ENCODE measurements around the gene LYRM2. TPM values are rescaled to one million over a fixed set of nuclear protein-coding genes. Genes with fewer than 3 reads are reported as not detected.

Gene LYRM2
- total RNA-seq, 1 experiment from 2014 or later = 39.4 TPM

DNA sequence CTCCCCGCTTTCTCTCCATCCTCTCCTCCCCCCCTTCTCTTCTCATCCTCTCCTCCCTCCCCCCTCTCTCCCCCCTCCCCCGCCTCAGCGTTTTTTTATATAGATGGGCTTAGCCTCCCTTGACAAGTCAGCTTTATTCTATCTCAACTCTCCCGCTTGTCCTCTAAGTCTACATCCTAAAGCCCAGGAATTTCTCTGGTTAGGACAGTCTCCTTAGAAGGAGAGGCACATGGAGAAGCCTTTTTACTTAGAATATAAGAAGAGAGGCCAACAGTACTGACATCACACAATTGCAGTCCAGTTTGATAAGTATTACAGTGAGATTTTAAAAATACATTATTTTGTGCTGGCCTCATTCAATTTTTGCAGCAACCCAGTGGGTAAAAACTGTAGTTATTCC is 83.5 kb downstream of the LYRM2 start:
- H3K9me3 ChIP-seq (ENCODE audit: control insufficient read depth, insufficient read depth, low read depth, low read length) = no peaks in the 10 kb centered on the region
- no peak for ATAC-seq
- in situ Hi-C loops (cut with HindIII; ENCODE audit: low pct_unique_long_range_greater_than_20kb, low sequenced_read_pairs) (no loop called here), intact Hi-C loops (cut with micrococcal nuclease; ENCODE audit: unreplicated experiment) (no loop called here)
- no peak for DNase-seq (ENCODE audit: low read depth, low spot score)
- peaks cover 10% of the 10 kb centered on the region for H3K27me3 ChIP-seq (ENCODE audit: control insufficient read depth, insufficient read depth, low read length)
- POLR2A ChIA-PET = no interaction called here
- CTCF ChIA-PET = no interaction called here
- H3K4me1 ChIP-seq (ENCODE audit: control insufficient read depth, insufficient read depth, low read length) = no peaks in the 10 kb centered on the region
- no peaks in the 10 kb centered on the region for H3K36me3 ChIP-seq (ENCODE audit: control insufficient read depth, insufficient read depth, low read length)
- no peak overlapping the region for H3K27ac ChIP-seq (ENCODE audit: low read length)
- BruUV-seq (replicated peaks) = no TSS peak
- no peak overlapping the region for H3K4me3 ChIP-seq (ENCODE audit: low read depth in 2 of 2, low read length in 2 of 2)
- TF ChIP-seq, protein P1, sequence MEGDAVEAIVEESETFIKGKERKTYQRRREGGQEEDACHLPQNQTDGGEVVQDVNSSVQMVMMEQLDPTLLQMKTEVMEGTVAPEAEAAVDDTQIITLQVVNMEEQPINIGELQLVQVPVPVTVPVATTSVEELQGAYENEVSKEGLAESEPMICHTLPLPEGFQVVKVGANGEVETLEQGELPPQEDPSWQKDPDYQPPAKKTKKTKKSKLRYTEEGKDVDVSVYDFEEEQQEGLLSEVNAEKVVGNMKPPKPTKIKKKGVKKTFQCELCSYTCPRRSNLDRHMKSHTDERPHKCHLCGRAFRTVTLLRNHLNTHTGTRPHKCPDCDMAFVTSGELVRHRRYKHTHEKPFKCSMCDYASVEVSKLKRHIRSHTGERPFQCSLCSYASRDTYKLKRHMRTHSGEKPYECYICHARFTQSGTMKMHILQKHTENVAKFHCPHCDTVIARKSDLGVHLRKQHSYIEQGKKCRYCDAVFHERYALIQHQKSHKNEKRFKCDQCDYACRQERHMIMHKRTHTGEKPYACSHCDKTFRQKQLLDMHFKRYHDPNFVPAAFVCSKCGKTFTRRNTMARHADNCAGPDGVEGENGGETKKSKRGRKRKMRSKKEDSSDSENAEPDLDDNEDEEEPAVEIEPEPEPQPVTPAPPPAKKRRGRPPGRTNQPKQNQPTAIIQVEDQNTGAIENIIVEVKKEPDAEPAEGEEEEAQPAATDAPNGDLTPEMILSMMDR (IDR thresholded peaks at IDR 0.05) = no peak
- TF ChIP-seq TCF7L2 (IDR thresholded peaks at IDR 0.05; ENCODE audit: low read depth, low read length) = no peak
- TF ChIP-seq, protein P2, sequence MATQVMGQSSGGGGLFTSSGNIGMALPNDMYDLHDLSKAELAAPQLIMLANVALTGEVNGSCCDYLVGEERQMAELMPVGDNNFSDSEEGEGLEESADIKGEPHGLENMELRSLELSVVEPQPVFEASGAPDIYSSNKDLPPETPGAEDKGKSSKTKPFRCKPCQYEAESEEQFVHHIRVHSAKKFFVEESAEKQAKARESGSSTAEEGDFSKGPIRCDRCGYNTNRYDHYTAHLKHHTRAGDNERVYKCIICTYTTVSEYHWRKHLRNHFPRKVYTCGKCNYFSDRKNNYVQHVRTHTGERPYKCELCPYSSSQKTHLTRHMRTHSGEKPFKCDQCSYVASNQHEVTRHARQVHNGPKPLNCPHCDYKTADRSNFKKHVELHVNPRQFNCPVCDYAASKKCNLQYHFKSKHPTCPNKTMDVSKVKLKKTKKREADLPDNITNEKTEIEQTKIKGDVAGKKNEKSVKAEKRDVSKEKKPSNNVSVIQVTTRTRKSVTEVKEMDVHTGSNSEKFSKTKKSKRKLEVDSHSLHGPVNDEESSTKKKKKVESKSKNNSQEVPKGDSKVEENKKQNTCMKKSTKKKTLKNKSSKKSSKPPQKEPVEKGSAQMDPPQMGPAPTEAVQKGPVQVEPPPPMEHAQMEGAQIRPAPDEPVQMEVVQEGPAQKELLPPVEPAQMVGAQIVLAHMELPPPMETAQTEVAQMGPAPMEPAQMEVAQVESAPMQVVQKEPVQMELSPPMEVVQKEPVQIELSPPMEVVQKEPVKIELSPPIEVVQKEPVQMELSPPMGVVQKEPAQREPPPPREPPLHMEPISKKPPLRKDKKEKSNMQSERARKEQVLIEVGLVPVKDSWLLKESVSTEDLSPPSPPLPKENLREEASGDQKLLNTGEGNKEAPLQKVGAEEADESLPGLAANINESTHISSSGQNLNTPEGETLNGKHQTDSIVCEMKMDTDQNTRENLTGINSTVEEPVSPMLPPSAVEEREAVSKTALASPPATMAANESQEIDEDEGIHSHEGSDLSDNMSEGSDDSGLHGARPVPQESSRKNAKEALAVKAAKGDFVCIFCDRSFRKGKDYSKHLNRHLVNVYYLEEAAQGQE (IDR thresholded peaks at IDR 0.05; ENCODE audit: insufficient read depth in 1 of 2, low read depth in 2 of 2, low read length in 1 of 2) = no peak
- no peak for TF ChIP-seq SIN3A (IDR thresholded peaks at IDR 0.05; ENCODE audit: borderline replicate concordance, insufficient read depth, low read depth, low read length)
- TF ChIP-seq POLR2AphosphoS5 (IDR thresholded peaks at IDR 0.05; ENCODE audit: low read depth, low read length) = no peak

DNA sequence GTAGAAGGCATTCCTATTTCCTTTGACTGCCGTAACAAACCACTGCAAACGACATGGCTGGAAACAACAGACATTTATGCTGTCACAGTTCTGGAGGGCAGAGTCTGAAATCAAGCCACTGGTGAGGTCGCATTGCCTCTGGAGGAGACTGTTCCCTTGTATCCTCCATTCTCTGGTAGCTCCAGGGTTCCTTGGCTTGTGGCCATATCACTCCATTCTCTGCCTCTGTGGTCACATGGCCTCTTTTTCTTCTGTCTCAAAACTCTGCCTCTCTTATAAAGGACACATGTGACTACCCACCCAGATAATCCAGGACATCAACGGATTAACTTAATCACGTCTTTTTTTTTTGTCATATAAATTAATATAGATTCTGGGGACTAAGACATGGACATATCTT is 84.4 kb downstream of the LYRM2 start:
- ChIA-PET POLR2A (no interaction called here), CTCF (no interaction called here)
- no TSS peak for BruUV-seq (replicated peaks)
- ATAC-seq (no peak), DNase-seq (ENCODE audit: low read depth, low spot score) (no peak)
- Histone ChIP-seq H3K9me3 (ENCODE audit: control insufficient read depth, insufficient read depth, low read depth, low read length) (no peaks in the 10 kb centered on the region), H3K36me3 (ENCODE audit: control insufficient read depth, insufficient read depth, low read length) (no peaks in the 10 kb centered on the region), H3K4me3 (ENCODE audit: low read depth in 2 of 2, low read length in 2 of 2) (no peak overlapping the region), H3K27me3 (ENCODE audit: control insufficient read depth, insufficient read depth, low read length) (peaks cover 10% of the 10 kb centered on the region), H3K4me1 (ENCODE audit: control insufficient read depth, insufficient read depth, low read length) (no peaks in the 10 kb centered on the region), H3K27ac (ENCODE audit: low read length) (no peak overlapping the region)
- intact Hi-C loops (cut with micrococcal nuclease; ENCODE audit: unreplicated experiment) = no loop called here
- in situ Hi-C loops (cut with HindIII; ENCODE audit: low pct_unique_long_range_greater_than_20kb, low sequenced_read_pairs) = no loop called here
- TF ChIP-seq TCF7L2 (IDR thresholded peaks at IDR 0.05; ENCODE audit: low read depth, low read length) (no peak), POLR2AphosphoS5 (IDR thresholded peaks at IDR 0.05; ENCODE audit: low read depth, low read length) (no peak), SIN3A (IDR thresholded peaks at IDR 0.05; ENCODE audit: borderline replicate concordance, insufficient read depth, low read depth, low read length) (no peak)
- TF ChIP-seq, protein P1 (IDR thresholded peaks at IDR 0.05) = no peak
- TF ChIP-seq, protein P2 (IDR thresholded peaks at IDR 0.05; ENCODE audit: insufficient read depth in 1 of 2, low read depth in 2 of 2, low read length in 1 of 2) = no peak

All from Panc1 (cell line).